Cardiac muscle cell (in vitro differentiated cells and primary cell): ENCODE data around the gene PIEZO2. TPM values are rescaled to one million over a fixed set of nuclear protein-coding genes. Genes with fewer than 3 reads are reported as not detected.

Experiments
- DNase-seq, 2 donors: peaks; one replicate each; pipeline versions ENCODE4 v3.0.0 to v3.0.0-alpha.2; 2010 to 2017; ENCODE audit warnings: low read depth in 1 of 2, low spot score in 1 of 2
- H3K27ac ChIP-seq: fragments of 200-600 bp; sonication (generic); 2 replicates; pipeline ENCODE4 v1.5.1; 2016
- H3K27me3 ChIP-seq: fragments of 200-600 bp; sonication (generic); 2 replicates; pipeline ENCODE4 v1.6.0; 2016; ENCODE audit warnings: control low read depth
- H3K36me3 ChIP-seq: fragments of 200-600 bp; sonication (generic); 2 replicates; pipeline ENCODE4 v1.5.1; 2016; ENCODE audit warnings: control low read depth
- H3K4me1 ChIP-seq: fragments of 200-600 bp; sonication (generic); 2 replicates; pipeline ENCODE4 v1.8.1; 2017; ENCODE audit warnings: low read depth, mild to moderate bottlenecking, mixed run types
- H3K4me3 ChIP-seq: fragments of 200-600 bp; sonication (generic); 2 replicates; pipeline ENCODE4 v1.5.1; 2016; ENCODE audit warnings: mild to moderate bottlenecking
- H3K9me3 ChIP-seq: fragments of 200-600 bp; sonication (generic); 2 replicates; pipeline ENCODE4 v1.5.1; 2017; ENCODE audit warnings: low read depth, mild to moderate bottlenecking, control low read depth
- polyA plus RNA-seq: library from polyadenylated mRNA; unstranded; fragments of >200 nt; fragmentation: Nextera tagmentation; extraction: Ambion mirVana; gene quantifications from 2 replicates; pipeline ENCODE4 v1.2.1, GENCODE V29; 2016
- total RNA-seq: library from RNA; depleted of rRNA; stranded (reverse); fragments of >200 nt; gene quantifications from 2 replicates; pipeline ENCODE4 v1.2.3, GENCODE V29; 2016
- TF ChIP-seq, protein P1 (sequence below): IDR thresholded peaks from 2 replicates; pipeline ENCODE4 v1.5.1; 2012; ENCODE audit warnings: low read depth, mild to moderate bottlenecking, low read length

PIEZO2 gene
- total and polyA plus RNA-seq, 2 experiments from 2014 or later, result 0.04 to 0.69 TPM

DNA sequence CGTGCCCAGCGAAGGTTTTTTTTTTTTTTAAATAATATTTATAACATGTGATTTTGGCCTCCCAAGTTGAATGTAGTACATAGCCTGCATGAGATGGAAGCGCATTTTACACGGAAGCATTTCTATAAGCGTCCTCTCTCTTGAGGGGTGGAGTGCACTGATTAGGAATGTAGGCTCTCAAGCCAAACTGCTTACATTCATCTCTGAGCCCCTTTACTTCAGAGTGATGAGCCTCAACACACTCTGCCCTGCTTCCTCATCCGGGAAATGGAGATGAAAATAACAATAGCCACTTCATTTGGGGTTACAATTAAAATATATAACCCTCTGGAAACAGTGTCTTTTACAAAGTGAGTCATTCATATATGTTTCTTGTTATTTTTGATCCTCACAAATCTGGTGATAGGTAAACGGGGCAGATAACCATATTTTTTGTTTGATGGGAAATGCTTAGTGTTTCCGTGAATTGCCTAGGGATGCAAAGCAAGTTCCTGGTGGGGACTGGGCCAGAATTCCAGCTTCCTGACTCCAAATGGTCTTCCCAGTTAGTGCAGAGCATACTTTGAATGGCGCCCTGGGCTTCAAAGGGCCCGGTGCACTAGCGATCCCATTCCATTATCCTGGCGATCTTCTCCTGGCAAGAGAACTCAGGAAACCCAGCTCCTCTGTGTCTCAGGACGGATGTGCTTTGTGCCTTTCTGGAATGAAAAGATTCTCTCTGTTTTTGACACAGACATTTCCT, 124.3 kb downstream of the PIEZO2 start:
- no peaks in the 10 kb centered on the region for H3K36me3 ChIP-seq
- no peaks in the 10 kb centered on the region for H3K9me3 ChIP-seq
- no peak overlapping the region for H3K4me3 ChIP-seq
- DNase-seq, result no peak
- TF ChIP-seq, protein P1, sequence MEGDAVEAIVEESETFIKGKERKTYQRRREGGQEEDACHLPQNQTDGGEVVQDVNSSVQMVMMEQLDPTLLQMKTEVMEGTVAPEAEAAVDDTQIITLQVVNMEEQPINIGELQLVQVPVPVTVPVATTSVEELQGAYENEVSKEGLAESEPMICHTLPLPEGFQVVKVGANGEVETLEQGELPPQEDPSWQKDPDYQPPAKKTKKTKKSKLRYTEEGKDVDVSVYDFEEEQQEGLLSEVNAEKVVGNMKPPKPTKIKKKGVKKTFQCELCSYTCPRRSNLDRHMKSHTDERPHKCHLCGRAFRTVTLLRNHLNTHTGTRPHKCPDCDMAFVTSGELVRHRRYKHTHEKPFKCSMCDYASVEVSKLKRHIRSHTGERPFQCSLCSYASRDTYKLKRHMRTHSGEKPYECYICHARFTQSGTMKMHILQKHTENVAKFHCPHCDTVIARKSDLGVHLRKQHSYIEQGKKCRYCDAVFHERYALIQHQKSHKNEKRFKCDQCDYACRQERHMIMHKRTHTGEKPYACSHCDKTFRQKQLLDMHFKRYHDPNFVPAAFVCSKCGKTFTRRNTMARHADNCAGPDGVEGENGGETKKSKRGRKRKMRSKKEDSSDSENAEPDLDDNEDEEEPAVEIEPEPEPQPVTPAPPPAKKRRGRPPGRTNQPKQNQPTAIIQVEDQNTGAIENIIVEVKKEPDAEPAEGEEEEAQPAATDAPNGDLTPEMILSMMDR, result no peak
- no peak overlapping the region for H3K27ac ChIP-seq
- no peaks in the 10 kb centered on the region for H3K27me3 ChIP-seq
- H3K4me1 ChIP-seq, result no peaks in the 10 kb centered on the region

DNA sequence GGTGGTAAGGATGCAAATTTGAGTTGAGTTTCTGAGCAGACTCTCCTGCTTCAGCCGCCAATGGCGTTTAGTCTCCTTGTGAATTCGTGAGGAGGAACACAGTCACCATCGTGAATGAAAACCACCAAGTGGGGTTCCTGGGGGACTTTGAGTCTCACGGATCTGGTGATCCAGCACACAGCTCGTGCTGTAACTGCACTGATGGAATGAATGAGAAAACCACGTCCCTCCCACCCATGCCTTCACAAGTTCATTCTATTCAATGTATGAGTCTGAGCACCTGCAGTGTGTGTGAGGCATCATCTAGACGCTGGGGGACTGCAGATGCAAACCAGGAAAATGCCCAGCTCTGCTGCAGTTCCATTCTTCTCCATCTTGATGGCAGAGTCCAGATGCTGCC, 127.9 kb downstream of the PIEZO2 start:
- TF ChIP-seq, protein P1, result no peak
- DNase-seq, result no peak
- H3K27ac ChIP-seq, result no peak overlapping the region
- H3K27me3 ChIP-seq, result no peaks in the 10 kb centered on the region
- no peaks in the 10 kb centered on the region for H3K4me1 ChIP-seq
- H3K36me3 ChIP-seq, result no peaks in the 10 kb centered on the region
- H3K4me3 ChIP-seq, result no peak overlapping the region
- H3K9me3 ChIP-seq, result no peaks in the 10 kb centered on the region

DNA sequence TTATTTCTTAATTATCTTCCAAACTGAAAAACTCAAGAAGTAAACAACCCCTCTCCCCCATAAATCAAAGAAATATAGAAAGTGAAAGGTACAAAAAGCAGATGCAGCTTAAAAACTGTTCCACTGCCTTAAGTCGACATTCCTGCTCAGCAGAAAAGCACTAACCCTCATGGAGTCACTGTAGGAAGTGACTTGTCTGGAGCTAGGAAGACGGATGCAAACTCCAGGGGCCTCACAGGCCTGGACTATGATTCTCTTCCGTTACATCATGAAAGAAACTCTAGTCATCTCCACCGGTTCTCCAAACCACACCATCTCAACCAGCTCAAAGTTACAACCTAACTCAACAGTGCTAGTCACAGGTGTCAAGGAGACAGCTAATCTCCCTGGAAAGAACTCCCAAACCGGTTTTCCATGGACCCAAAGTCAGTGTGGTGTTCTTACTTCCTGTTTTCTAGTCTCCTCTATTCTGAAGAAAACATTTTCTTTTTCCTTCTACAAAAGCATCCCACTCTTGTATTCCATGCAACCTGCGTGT, 128.4 kb downstream of the PIEZO2 start:
- H3K4me3 ChIP-seq, result no peak overlapping the region
- H3K9me3 ChIP-seq, result no peaks in the 10 kb centered on the region
- no peaks in the 10 kb centered on the region for H3K36me3 ChIP-seq
- no peak for DNase-seq
- H3K4me1 ChIP-seq, result no peaks in the 10 kb centered on the region
- TF ChIP-seq, protein P1, result no peak
- no peak overlapping the region for H3K27ac ChIP-seq
- no peaks in the 10 kb centered on the region for H3K27me3 ChIP-seq

DNA sequence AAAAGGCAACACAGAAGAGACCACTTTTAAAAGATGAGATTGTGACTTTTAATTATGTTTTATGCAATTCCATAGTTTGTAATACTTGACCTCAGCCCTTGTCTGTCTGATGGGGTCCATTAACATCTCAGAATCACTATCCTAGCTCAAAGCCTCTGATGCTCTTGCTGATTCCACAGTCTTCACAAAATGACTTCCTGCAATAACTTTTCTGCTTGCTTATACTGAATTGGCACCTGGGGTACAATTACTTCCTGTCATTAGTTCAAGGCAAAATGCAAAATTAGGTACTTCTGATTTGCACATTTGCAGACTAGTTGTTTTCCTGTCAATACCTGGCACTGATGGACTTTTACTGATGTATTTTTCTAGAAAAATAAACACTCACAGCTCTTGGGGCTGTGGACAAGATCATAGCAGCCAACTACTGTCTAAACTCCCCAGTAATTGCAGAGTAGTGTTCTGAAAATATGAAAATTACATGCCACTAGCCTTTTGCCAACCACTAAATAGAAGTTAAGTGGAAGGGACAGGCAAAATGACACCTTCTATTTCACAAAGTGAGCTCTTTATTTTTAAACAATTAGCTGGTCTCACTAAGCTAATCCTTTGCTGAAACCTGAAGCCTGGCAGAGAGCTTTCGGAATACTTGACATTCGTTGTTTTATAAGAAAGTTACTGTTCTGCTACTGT, 129.1 kb downstream of the PIEZO2 start:
- Histone ChIP-seq H3K4me1 (no peaks in the 10 kb centered on the region), H3K36me3 (no peaks in the 10 kb centered on the region), H3K4me3 (no peak overlapping the region), H3K9me3 (no peaks in the 10 kb centered on the region), H3K27me3 (no peaks in the 10 kb centered on the region), H3K27ac (no peak overlapping the region)
- TF ChIP-seq, protein P1, result no peak
- DNase-seq, result no peak

DNA sequence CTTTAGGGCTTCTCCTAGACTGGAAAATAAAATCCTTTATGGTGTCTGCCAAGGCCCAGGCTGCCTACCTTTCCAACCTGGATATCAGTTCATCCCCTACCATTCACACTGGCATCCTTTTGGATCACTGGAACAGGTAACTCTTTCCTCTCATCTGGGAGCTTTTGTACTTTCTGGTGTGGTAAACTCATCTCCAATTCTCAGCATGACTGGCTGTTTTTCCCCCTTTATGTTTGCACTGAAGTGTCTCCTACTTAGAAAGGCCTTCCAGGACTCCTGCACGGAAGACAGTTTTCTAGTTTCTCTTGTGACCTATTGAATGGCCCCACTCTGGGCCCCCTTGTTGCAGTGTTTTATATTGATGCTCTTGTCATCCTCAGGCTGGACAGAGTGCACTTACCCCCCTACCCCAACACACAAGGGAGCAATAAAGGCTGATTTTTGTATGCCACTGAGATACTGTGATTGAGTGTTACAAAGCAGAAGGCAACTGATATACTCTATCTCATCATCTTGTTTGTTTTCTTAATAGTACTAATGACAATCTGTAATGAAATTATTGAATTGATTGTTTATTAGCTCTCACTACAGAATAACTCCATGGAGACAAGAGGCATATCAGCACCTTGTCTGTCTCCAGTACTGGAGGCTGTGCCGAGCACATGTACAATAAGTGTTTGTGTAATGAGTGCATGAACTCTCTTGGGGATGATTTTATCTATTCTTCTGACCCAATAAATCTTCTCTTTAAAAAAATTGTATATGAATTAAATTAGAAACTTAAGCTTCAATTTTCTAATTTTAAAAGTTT, 129.9 kb downstream of the PIEZO2 start:
- H3K36me3 ChIP-seq, result no peaks in the 10 kb centered on the region
- TF ChIP-seq, protein P1, result no peak
- no peak for DNase-seq
- no peak overlapping the region for H3K4me3 ChIP-seq
- no peaks in the 10 kb centered on the region for H3K27me3 ChIP-seq
- H3K27ac ChIP-seq, result no peak overlapping the region
- no peaks in the 10 kb centered on the region for H3K4me1 ChIP-seq
- no peaks in the 10 kb centered on the region for H3K9me3 ChIP-seq
